Transverse colon (tissue), 4 donors: ENCODE measurements around the gene GNB2. TPM values are rescaled to one million over a fixed set of nuclear protein-coding genes. Genes with fewer than 3 reads are reported as not detected.
A peak's percentile ranks its signal among the peaks of the same experiment; 100 is the strongest.

ENCODE experiments used
- DNase-seq: peaks from one replicate; pipeline ENCODE4 v3.0.0-alpha.2; 2019
- H3K27ac ChIP-seq, 4 donors: fragments of 200-600 bp; sonication (generic); 2 replicates each; pipeline ENCODE4 v1.5.1; 2016 to 2018; ENCODE audit warnings: inconsistent platforms in 4 of 4
- H3K27me3 ChIP-seq: fragments of 200-600 bp; sonication (generic); 2 replicates; pipeline ENCODE4 v1.5.1; 2017; ENCODE audit warnings: inconsistent platforms
- H3K36me3 ChIP-seq, 4 donors: fragments of 200-600 bp; sonication (generic); 2 replicates each; pipeline ENCODE4 v1.5.1; 2017 to 2019; ENCODE audit warnings: inconsistent platforms in 4 of 4
- H3K4me1 ChIP-seq, 4 donors: fragments of 200-600 bp; sonication (generic); 2 replicates each; pipeline ENCODE4 v1.5.1; 2017 to 2020; ENCODE audit warnings: inconsistent platforms in 4 of 4
- H3K4me3 ChIP-seq, 4 donors: fragments of 200-600 bp; sonication (generic); 1 replicate in 1 of 4; 2 replicates in 3 of 4; pipeline versions ENCODE4 v1.5.1 to v1.6.1; 2017 to 2019; ENCODE audit warnings: inconsistent platforms in 4 of 4
- H3K9me3 ChIP-seq, 2 donors: fragments of 200-600 bp; sonication (generic); 2 replicates each; pipeline ENCODE4 v1.5.1; 2017 to 2019; ENCODE audit warnings: inconsistent platforms in 2 of 2
- EP300 ChIP-seq: sonication (generic); formaldehyde crosslinking; IDR thresholded peaks from one replicate; pipeline ENCODE4 v1.6.1; 2017; ENCODE audit warnings: antibody characterized with exemption, low read depth
- POLR2A ChIP-seq: fragments of 450-650 bp; IDR thresholded peaks from one replicate; pipeline ENCODE4 v1.6.1; 2016; ENCODE audit warnings: antibody characterized with exemption, mild to moderate bottlenecking, moderate library complexity
- POLR2AphosphoS5 ChIP-seq, 3 donors: sonication (generic); formaldehyde crosslinking; IDR thresholded peaks; one replicate each; pipeline ENCODE4 v1.6.1; 2016; ENCODE audit warnings: antibody characterized with exemption in 3 of 3
- WGBS, 2 donors: methylation state at CpG; one replicate each; pipeline ENCODE4 v1.1.5; 2018; ENCODE audit warnings: low coverage in 1 of 2; 5-methylcytosine and 5-hydroxymethylcytosine counted together
- in situ Hi-C, 4 donors: fragments of 200-750 bp; cut with MboI; loops; one replicate each; pipeline versions ENCODE4 v1.15.0 to v1.15.1; 2017; ENCODE audit warnings: low sequenced_read_pairs in 3 of 4, low pct_ligation_motif_present in 1 of 4, low pct_unique_long_range_greater_than_20kb in 1 of 4
- intact Hi-C: fragments of 100-400 bp; cut with DNase I; formaldehyde crosslinking; loops from one replicate; pipeline ENCODE4 v1.15.1; 2023; ENCODE audit warnings: low total_unique reads
- total RNA-seq, 4 donors: library from RNA; depleted of rRNA; stranded (reverse); fragments of >200 nt; gene quantifications; one replicate each; pipeline ENCODE4 v1.1.0, GENCODE V29; 2016
- TF ChIP-seq, protein P1 (sequence below), 5 experiments: fragments of 200-600 bp in 3 of 5; fragments of 450-650 bp in 2 of 5; sonication (generic) in 3 of 5; IDR thresholded peaks; 1 replicate in 2 of 5; 2 replicates in 3 of 5; pipeline ENCODE4 v1.5.1; 2016 to 2017; ENCODE audit warnings: antibody characterized with exemption in 5 of 5, inconsistent platforms in 3 of 5, mild to moderate bottlenecking in 2 of 5, moderate library complexity in 1 of 5

The GNB2 gene
- total RNA-seq, 4 donors from 2014 or later: 192 to 301 (median 246) TPM

DNA sequence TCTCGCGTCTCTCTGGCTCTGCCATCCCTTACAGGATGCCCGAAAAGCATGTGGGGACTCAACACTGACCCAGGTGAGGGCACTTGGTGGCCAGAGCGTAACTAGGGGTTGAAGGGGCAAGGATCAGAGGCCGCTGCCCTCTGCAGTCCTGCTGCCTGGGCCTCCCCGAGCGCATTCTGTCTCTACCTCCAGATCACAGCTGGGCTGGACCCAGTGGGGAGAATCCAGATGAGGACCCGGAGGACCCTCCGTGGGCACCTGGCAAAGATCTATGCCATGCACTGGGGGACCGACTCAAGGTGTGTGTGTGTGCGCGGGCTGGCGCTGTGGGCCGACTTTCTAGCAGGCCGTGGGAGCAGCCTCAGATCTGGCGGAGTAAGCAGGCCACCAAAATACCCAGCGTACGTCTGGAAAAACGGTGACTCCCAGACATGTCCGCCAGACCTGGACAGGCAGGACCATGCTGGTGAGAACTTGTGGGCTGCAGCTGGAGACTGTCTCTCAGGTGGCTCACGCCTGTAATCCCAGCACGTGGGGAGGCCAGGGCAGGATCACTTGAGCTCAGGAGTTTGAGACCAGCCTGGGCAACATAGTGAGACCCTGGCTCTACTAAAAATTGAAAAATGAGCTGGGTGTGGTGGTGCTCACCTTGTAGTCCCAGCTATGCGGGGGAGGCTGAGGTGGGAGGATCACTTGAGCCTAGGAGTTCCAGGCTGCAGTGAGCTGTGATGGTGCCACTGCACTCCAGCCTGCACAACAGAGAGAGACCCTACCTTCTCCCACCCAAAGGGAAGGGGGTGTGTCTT lies 3.2 kb downstream of the GNB2 start:
- Histone ChIP-seq H3K4me1 (peaks cover 0 to 19% (median 9%) of the 10 kb centered on the region in 4 donors), H3K36me3 (peaks cover 0 to 24% (median 15%) of the 10 kb centered on the region in 4 donors), H3K4me3 (peak overlapping the region in 2 of 4 donors; percentile 77 to 100), H3K27ac (peak overlapping the region; percentile 94 to 100 (median 98)), H3K9me3 (no peaks in the 10 kb centered on the region), H3K27me3 (no peaks in the 10 kb centered on the region)
- WGBS, 2 donors: 88% methylated on average over 23 of the region's 23 CpGs; no CpG with 5 or more reads in 1 of the 2 donors
- intact Hi-C loops (no loop called here), in situ Hi-C loops (loop anchor here in 3 of 4 donors (10.0 to 25.0 kb wide), 3 partner anchors 89 to 214 kb away; partner anchors contain the start of genes FBXO24 (in 2 of the 3), LRCH4 (in 2 of the 3) and SPACDR (in 2 of the 3))
- TF ChIP-seq EP300 (no peak), POLR2AphosphoS5 (IDR thresholded peaks at IDR 0.05) (no peak), POLR2A (no peak)
- TF ChIP-seq, protein P1, sequence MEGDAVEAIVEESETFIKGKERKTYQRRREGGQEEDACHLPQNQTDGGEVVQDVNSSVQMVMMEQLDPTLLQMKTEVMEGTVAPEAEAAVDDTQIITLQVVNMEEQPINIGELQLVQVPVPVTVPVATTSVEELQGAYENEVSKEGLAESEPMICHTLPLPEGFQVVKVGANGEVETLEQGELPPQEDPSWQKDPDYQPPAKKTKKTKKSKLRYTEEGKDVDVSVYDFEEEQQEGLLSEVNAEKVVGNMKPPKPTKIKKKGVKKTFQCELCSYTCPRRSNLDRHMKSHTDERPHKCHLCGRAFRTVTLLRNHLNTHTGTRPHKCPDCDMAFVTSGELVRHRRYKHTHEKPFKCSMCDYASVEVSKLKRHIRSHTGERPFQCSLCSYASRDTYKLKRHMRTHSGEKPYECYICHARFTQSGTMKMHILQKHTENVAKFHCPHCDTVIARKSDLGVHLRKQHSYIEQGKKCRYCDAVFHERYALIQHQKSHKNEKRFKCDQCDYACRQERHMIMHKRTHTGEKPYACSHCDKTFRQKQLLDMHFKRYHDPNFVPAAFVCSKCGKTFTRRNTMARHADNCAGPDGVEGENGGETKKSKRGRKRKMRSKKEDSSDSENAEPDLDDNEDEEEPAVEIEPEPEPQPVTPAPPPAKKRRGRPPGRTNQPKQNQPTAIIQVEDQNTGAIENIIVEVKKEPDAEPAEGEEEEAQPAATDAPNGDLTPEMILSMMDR (IDR thresholded peaks at IDR 0.05): no peak
- DNase-seq: peak; percentile 15

DNA sequence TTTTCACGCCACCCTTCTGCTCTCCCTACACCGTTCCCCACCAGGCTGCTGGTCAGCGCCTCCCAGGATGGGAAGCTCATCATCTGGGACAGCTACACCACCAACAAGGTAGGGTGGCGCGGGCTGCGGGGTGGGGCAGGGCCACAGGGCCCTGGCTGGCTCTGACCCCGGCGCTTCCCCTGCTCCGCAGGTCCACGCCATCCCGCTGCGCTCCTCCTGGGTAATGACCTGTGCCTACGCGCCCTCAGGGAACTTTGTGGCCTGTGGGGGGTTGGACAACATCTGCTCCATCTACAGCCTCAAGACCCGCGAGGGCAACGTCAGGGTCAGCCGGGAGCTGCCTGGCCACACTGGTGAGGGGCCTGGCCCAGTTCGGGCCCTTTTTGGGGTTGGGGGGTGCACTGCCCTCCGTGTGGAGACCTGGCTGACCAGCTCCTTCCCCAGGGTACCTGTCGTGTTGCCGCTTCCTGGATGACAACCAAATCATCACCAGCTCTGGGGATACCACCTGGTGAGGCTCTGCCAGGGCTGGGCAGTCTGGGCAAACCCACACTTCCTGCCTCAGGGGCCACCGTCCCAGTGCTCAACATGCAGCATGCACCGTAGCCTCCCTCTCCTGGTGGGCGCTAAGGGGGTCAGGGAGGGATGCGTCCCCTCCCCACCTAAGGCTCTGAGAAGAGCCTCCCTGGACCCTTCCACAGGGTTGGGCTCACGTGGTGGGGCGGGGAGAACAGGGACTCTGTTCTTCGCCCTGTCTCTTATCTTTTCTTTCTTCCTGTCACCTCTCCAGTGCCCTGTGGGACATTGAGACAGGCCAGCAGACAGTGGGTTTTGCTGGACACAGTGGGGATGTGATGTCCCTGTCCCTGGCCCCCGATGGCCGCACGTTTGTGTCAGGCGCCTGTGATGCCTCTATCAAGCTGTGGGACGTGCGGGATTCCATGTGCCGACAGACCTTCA lies 4.0 kb downstream of the GNB2 start:
- Histone ChIP-seq H3K27me3 (no peaks in the 10 kb centered on the region), H3K27ac (no peak overlapping the region), H3K9me3 (no peaks in the 10 kb centered on the region), H3K4me3 (no peak overlapping the region), H3K36me3 (peaks cover 0 to 30% (median 15%) of the 10 kb centered on the region in 4 donors), H3K4me1 (peaks cover 0 to 19% (median 9%) of the 10 kb centered on the region in 4 donors)
- DNase-seq: peak; percentile 8
- WGBS, 2 donors: 90 to 92% methylated on average over 2 to 32 of the region's 36 CpGs
- intact Hi-C loops (no loop called here), in situ Hi-C loops (loop anchor here in 3 of 4 donors (10.0 to 25.0 kb wide), 3 partner anchors 90 to 215 kb away; partner anchors contain the start of genes FBXO24 (in 2 of the 3), LRCH4 (in 2 of the 3) and SPACDR (in 2 of the 3))
- TF ChIP-seq POLR2A (no peak), POLR2AphosphoS5 (IDR thresholded peaks at IDR 0.05) (no peak), EP300 (no peak)
- TF ChIP-seq, protein P1 (IDR thresholded peaks at IDR 0.05): no peak

DNA sequence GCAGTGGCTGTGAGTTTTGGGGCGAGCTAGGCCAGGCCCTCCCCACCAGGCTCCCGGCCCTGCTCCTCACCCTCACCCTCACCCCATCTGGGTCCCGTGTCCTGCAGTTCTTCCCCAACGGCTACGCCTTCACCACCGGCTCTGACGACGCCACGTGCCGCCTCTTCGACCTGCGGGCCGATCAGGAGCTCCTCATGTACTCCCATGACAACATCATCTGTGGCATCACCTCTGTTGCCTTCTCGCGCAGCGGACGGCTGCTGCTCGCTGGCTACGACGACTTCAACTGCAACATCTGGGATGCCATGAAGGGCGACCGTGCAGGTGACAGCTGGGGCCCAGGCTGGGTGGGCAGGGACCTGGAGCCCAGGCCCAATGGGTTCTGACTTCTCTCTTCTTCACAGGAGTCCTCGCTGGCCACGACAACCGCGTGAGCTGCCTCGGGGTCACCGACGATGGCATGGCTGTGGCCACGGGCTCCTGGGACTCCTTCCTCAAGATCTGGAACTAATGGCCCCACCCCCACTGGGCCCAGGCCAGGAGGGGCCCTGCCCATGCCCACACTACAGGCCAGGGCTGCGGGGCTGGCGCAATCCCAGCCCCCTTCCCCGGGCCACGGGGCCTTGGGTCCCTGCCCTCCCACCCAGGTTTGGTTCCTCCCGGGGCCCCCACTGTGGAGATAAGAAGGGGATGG lies 4.9 kb downstream of the GNB2 start:
- Histone ChIP-seq H3K27me3 (no peaks in the 10 kb centered on the region), H3K4me3 (no peak overlapping the region), H3K36me3 (peaks cover 0 to 36% (median 19%) of the 10 kb centered on the region in 4 donors), H3K9me3 (no peaks in the 10 kb centered on the region), H3K27ac (peak overlapping the region in 1 of 4 donors; percentile 75), H3K4me1 (peaks cover 0 to 14% (median 9%) of the 10 kb centered on the region in 4 donors)
- intact Hi-C loops: no loop called here
- TF ChIP-seq, protein P1 (IDR thresholded peaks at IDR 0.05): no peak
- TF ChIP-seq EP300 (no peak), POLR2AphosphoS5 (IDR thresholded peaks at IDR 0.05) (no peak), POLR2A (no peak)
- DNase-seq: peak; percentile 8
- in situ Hi-C loops: loop anchor here in 3 of 4 donors (10.0 to 25.0 kb wide), 3 partner anchors 91 to 216 kb away; partner anchors contain the start of genes FBXO24 (in 2 of the 3), LRCH4 (in 2 of the 3) and SPACDR (in 2 of the 3)
- 80% methylated on average over 33 of the region's 35 CpGs; no CpG with 5 or more reads in 1 of the 2 donors for WGBS, 2 donors
